ENCODE data around the gene PCARE. TPM values are rescaled to one million over a fixed set of nuclear protein-coding genes. Genes with fewer than 3 reads are reported as not detected.

Gene PCARE
- total RNA-seq, result not detected in 2 replicates
- long read RNA-seq, result 0 reads

- no peak for DNase-seq (ENCODE audit: low read depth, low spot score)
- Mint-ChIP-seq H3K4me3 (peak within 1 kb of the TSS; percentile 6), H3K36me3 (ENCODE audit: low read depth) (peaks cover 5% of the 10 kb centered on the region), H3K27ac (ENCODE audit: unreplicated experiment) (peak within 1 kb of the TSS; percentile 40), H3K4me1 (peaks cover 36% of the 10 kb centered on the region), H3K27me3 (ENCODE audit: low read depth) (no peaks in the 10 kb centered on the region), H3K9me3 (peaks cover 4% of the 10 kb centered on the region)
- no peak for TF ChIP-seq CTCF (conservative IDR thresholded peaks at IDR 0.05)
These were observed at the start of gene PCARE for GRCh38 chr2:29074411-29074810. Gene PCARE, minus strand, starts transcription at chr2:29074523. Its CDS starts 262 bp downstream, at chr2:29074261.

GRCh38 chr2:29123617-29124349 lies 49.5 kb upstream of the PCARE start:
- peaks cover 11% of the 10 kb centered on the region for H3K4me1 Mint-ChIP-seq
- H3K27me3 Mint-ChIP-seq (ENCODE audit: low read depth), result no peaks in the 10 kb centered on the region
- TF ChIP-seq CTCF (conservative IDR thresholded peaks at IDR 0.05), result no peak
- H3K4me3 Mint-ChIP-seq, result no peak overlapping the region
- DNase-seq (ENCODE audit: low read depth, low spot score), result no peak
- peaks cover 24% of the 10 kb centered on the region for H3K36me3 Mint-ChIP-seq (ENCODE audit: low read depth)
- H3K9me3 Mint-ChIP-seq, result peaks cover 14% of the 10 kb centered on the region
- H3K27ac Mint-ChIP-seq (ENCODE audit: unreplicated experiment), result no peak overlapping the region

- DNase-seq (ENCODE audit: low read depth, low spot score), result no peak
- Mint-ChIP-seq H3K4me3 (no peak overlapping the region), H3K36me3 (ENCODE audit: low read depth) (peaks cover 24% of the 10 kb centered on the region), H3K27me3 (ENCODE audit: low read depth) (peaks cover 3% of the 10 kb centered on the region), H3K9me3 (peaks cover 14% of the 10 kb centered on the region), H3K27ac (ENCODE audit: unreplicated experiment) (no peak overlapping the region), H3K4me1 (peaks cover 23% of the 10 kb centered on the region)
- TF ChIP-seq CTCF (conservative IDR thresholded peaks at IDR 0.05), result no peak
These were observed 46.5 kb upstream of the PCARE start for GRCh38 chr2:29120846-29121245.

- Mint-ChIP-seq H3K4me1 (peaks cover 30% of the 10 kb centered on the region), H3K36me3 (ENCODE audit: low read depth) (peaks cover 9% of the 10 kb centered on the region), H3K27me3 (ENCODE audit: low read depth) (peaks cover 9% of the 10 kb centered on the region), H3K9me3 (peaks cover 8% of the 10 kb centered on the region), H3K27ac (ENCODE audit: unreplicated experiment) (no peak overlapping the region), H3K4me3 (no peak overlapping the region)
- TF ChIP-seq CTCF (conservative IDR thresholded peaks at IDR 0.05), result no peak
- no peak for DNase-seq (ENCODE audit: low read depth, low spot score)
These were observed 44.9 kb upstream of the PCARE start for GRCh38 chr2:29119211-29119610.

- DNase-seq (ENCODE audit: low read depth, low spot score), result no peak
- Mint-ChIP-seq H3K27ac (ENCODE audit: unreplicated experiment) (no peak overlapping the region), H3K27me3 (ENCODE audit: low read depth) (peaks cover 15% of the 10 kb centered on the region), H3K9me3 (no peaks in the 10 kb centered on the region), H3K36me3 (ENCODE audit: low read depth) (no peaks in the 10 kb centered on the region), H3K4me3 (peak overlapping the region; percentile 91), H3K4me1 (peaks cover 26% of the 10 kb centered on the region)
- no peak for TF ChIP-seq CTCF (conservative IDR thresholded peaks at IDR 0.05)
These were observed 43.4 kb upstream of the PCARE start for GRCh38 chr2:29117636-29118303.

Data from neural crest cell (in vitro differentiated cells).